PFSK-1 (cell line): ENCODE measurements around the gene DNAI7.

Source experiments
- FOXP2 ChIP-seq: optimal IDR thresholded peaks from 2 replicates; pipeline ENCODE3; 2011; ENCODE audit warnings: borderline replicate concordance, control low read depth, inconsistent platforms; ENCODE audit not compliant: insufficient read depth; ENCODE audit errors: extremely low read length, extremely low read depth
- POLR2AphosphoS5 ChIP-seq: IDR thresholded peaks from 2 replicates; pipeline ENCODE4 v1.6.1; 2012; ENCODE audit warnings: low read depth, mild to moderate bottlenecking, control low read depth, low read length, moderate library complexity
- SIN3A ChIP-seq: IDR thresholded peaks from 2 replicates; pipeline ENCODE4 v1.6.1; 2012; ENCODE audit warnings: mild to moderate bottlenecking, low read length, moderate library complexity, borderline replicate concordance; ENCODE audit not compliant: insufficient read depth
- TAF1 ChIP-seq: IDR thresholded peaks from 2 replicates; pipeline ENCODE4 v1.6.1; 2012; ENCODE audit warnings: low read length, control low read depth, borderline replicate concordance; ENCODE audit not compliant: insufficient read depth
- TF ChIP-seq, protein P1 (sequence below), 2 experiments: IDR thresholded peaks; 2 replicates each; pipeline versions ENCODE4 v1.6.1 to v1.8.0; 2011 to 2012; ENCODE audit warnings: low read depth in 2 of 2, low read length in 2 of 2, control low read depth in 1 of 2, inconsistent platforms in 1 of 2, mild to moderate bottlenecking in 1 of 2, moderate library complexity in 1 of 2; ENCODE audit not compliant: insufficient read depth in 1 of 2

DNAI7 gene

DNA sequence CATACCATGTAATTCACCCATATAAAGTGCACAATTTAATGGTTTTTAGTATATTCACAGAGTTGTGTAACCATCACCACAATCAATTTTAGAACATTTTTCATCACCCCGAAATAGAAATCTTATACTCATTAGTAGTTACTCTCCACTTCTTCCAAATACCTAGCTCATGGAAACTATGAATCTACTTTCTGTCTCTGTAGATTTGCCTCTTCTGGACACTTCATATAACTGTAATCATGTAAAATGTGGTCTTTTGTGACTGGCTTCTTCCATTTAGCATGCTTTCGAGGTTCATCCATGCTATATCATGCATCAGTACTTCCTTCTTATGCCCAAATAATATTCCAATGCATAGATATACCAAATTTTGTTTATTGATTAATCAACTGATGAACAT is 10.8 kb downstream of the DNAI7 start:
- TF ChIP-seq FOXP2 (no peak), TAF1 (no peak), POLR2AphosphoS5 (no peak), SIN3A (no peak)
- TF ChIP-seq, protein P1, sequence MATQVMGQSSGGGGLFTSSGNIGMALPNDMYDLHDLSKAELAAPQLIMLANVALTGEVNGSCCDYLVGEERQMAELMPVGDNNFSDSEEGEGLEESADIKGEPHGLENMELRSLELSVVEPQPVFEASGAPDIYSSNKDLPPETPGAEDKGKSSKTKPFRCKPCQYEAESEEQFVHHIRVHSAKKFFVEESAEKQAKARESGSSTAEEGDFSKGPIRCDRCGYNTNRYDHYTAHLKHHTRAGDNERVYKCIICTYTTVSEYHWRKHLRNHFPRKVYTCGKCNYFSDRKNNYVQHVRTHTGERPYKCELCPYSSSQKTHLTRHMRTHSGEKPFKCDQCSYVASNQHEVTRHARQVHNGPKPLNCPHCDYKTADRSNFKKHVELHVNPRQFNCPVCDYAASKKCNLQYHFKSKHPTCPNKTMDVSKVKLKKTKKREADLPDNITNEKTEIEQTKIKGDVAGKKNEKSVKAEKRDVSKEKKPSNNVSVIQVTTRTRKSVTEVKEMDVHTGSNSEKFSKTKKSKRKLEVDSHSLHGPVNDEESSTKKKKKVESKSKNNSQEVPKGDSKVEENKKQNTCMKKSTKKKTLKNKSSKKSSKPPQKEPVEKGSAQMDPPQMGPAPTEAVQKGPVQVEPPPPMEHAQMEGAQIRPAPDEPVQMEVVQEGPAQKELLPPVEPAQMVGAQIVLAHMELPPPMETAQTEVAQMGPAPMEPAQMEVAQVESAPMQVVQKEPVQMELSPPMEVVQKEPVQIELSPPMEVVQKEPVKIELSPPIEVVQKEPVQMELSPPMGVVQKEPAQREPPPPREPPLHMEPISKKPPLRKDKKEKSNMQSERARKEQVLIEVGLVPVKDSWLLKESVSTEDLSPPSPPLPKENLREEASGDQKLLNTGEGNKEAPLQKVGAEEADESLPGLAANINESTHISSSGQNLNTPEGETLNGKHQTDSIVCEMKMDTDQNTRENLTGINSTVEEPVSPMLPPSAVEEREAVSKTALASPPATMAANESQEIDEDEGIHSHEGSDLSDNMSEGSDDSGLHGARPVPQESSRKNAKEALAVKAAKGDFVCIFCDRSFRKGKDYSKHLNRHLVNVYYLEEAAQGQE (IDR thresholded peaks at IDR 0.05; ENCODE audit: insufficient read depth in 1 of 2, low read depth in 2 of 2, low read length in 2 of 2), result no peak

DNA sequence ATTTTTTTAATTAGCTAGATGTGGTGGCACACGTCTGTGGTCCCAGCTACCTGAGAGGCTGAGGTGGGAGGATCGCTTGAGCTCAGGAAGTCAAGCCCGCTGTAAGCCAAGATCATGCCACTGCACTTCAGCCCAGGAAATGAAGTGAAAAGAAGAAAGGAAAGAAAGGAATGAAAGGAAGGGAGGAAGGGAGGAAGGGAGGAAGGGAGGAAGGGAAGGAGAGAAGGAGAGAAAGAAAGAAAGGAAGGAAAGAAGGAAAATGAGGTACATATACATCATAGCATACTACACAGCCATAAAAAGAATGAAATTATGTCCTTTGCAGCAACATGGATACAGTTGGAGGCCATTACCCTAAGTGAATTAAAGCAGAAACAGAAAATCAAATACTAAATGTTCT is 12.2 kb downstream of the DNAI7 start:
- no peak for TF ChIP-seq SIN3A
- TF ChIP-seq TAF1, result no peak
- TF ChIP-seq, protein P1 (IDR thresholded peaks at IDR 0.05; ENCODE audit: insufficient read depth in 1 of 2, low read depth in 2 of 2, low read length in 2 of 2), result no peak
- TF ChIP-seq FOXP2, result no peak
- no peak for TF ChIP-seq POLR2AphosphoS5

DNA sequence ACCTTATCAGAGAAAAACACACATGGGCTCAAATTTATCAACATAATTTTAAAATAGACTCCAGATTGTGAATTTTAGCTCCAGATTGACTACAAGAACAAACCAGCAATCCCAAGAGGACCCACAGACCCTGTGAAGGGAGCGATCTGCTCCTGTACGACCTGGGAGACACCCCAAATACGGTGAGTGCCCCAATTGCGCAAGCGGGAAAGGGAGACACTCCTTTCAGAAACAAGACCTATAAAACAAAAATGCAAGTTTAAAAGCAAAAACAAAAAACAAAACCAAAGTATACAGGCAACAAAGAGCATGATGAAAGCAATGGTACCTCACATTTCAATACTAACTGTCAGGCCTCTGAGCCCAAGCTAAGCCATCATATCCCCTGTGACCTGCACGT is 32.1 kb downstream of the DNAI7 start:
- TF ChIP-seq POLR2AphosphoS5, result no peak
- TF ChIP-seq TAF1, result no peak
- TF ChIP-seq, protein P1 (IDR thresholded peaks at IDR 0.05; ENCODE audit: insufficient read depth in 1 of 2, low read depth in 2 of 2, low read length in 2 of 2), result no peak
- no peak for TF ChIP-seq FOXP2
- TF ChIP-seq SIN3A, result no peak

DNA sequence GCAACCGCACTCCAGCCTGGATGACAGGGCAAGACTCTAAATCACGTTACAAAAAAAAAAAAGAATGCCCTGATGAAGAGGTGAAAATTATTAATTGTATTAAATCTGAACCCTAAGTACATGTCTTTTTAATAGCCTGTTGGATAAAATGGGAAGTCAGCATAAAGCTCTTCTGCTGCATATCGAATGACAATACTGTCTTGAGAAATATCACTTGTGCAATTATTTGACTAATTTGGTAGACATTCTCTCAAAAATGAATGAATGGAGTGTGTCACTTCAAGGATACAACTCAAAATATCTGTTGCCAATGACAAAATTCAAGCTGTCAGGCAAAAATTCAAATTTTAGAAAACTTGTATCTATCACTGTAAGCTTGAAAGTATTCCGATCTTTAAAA is 38.9 kb downstream of the DNAI7 start:
- TF ChIP-seq POLR2AphosphoS5 (no peak), TAF1 (no peak), SIN3A (no peak), FOXP2 (no peak)
- TF ChIP-seq, protein P1 (IDR thresholded peaks at IDR 0.05; ENCODE audit: insufficient read depth in 1 of 2, low read depth in 2 of 2, low read length in 2 of 2), result no peak

DNA sequence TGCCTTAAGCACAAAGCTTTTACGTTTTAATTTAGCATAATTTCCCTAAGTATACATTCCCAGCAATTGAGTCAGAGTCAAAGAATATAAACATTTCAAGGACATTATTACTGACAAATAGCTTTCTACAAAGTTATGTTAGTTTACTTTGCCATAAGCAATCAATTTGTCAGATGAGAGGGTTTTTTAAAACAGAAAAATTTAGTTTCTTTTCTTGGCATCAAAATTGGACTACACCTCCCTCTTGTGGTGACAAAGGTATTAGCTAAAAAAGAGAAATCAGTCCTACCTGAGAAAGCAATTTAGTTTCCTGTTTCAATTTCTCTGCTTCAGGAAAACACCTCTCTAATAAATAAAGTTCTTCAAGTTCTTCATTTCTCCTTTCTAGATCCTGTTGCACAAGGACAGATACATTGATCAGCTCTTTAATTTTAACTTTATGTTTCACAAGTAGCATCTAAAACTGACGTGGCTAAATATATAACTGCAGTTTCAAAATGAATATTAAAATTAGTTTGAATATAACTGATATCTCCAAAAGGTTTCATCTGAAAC is 39.9 kb downstream of the DNAI7 start:
- no peak for TF ChIP-seq TAF1
- TF ChIP-seq, protein P1 (IDR thresholded peaks at IDR 0.05; ENCODE audit: insufficient read depth in 1 of 2, low read depth in 2 of 2, low read length in 2 of 2), result no peak
- TF ChIP-seq FOXP2, result no peak
- TF ChIP-seq SIN3A, result no peak
- TF ChIP-seq POLR2AphosphoS5, result no peak
